HepG2 (cell line): Measurements from ENCODE around the gene TRIM66.

Experiments used
- DPF2 ChIP-seq: sonication (generic); formaldehyde crosslinking; IDR thresholded peaks from 2 replicates; pipeline ENCODE4 v1.4.0; 2020; ENCODE audit warnings: mild to moderate bottlenecking, low read depth, missing genetic modification reagents, borderline replicate concordance
- ETV6 ChIP-seq: sonication (generic); formaldehyde crosslinking; conservative IDR thresholded peaks from 2 replicates; pipeline ENCODE4 v1.4.0; 2020; ENCODE audit warnings: missing genetic modification reagents
- GABPA ChIP-seq, 2 experiments: IDR thresholded peaks; 2 replicates each; pipeline ENCODE4 v1.6.1; 2011 to 2016; ENCODE audit warnings: low read depth in 2 of 2, low read length in 1 of 2, missing biosample characterization in 1 of 2, missing genetic modification characterization in 1 of 2
- KDM3A ChIP-seq: IDR thresholded peaks from 2 replicates; pipeline ENCODE4 v1.6.1; 2018; ENCODE audit warnings: low read depth, missing compliant biosample characterization
- NFE2L2 ChIP-seq: fragments of 150-350 bp; IDR thresholded peaks from 2 replicates; pipeline ENCODE4 v1.6.1; 2014; ENCODE audit warnings: low read length
- POLR2AphosphoS5 ChIP-seq: IDR thresholded peaks from 2 replicates; pipeline ENCODE4 v1.6.1; 2012; ENCODE audit warnings: low read depth, low read length
- SMC3 ChIP-seq: IDR thresholded peaks from 2 replicates; pipeline ENCODE4 v1.6.1; 2011; ENCODE audit warnings: low read length, improper control_type of control experiment
- SP1 ChIP-seq, 2 experiments: fragments of 450-650 bp in 1 of 2; sonication (generic) in 1 of 2; formaldehyde crosslinking in 1 of 2; IDR thresholded peaks; 2 replicates each; pipeline versions ENCODE4 v1.4.0 to v1.6.1; 2016 to 2020; ENCODE audit warnings: missing genetic modification reagents in 1 of 2
- ZFP37 ChIP-seq: sonication (generic); formaldehyde crosslinking; IDR thresholded peaks from 2 replicates; pipeline ENCODE4 v1.4.0; 2020; ENCODE audit warnings: missing genetic modification reagents, borderline replicate concordance
- ZNF749 ChIP-seq: sonication (generic); formaldehyde crosslinking; IDR thresholded peaks from 2 replicates; pipeline ENCODE4 v1.8.0; 2022; ENCODE audit warnings: mild to moderate bottlenecking, missing genetic modification reagents, moderate library complexity, borderline replicate concordance
- TF ChIP-seq, protein P1 (sequence below): sonication (generic); formaldehyde crosslinking; IDR thresholded peaks from 2 replicates; pipeline ENCODE4 v1.4.0; 2020; ENCODE audit warnings: missing genetic modification reagents
- TF ChIP-seq, protein P2 (sequence below): sonication (generic); formaldehyde crosslinking; IDR thresholded peaks from 2 replicates; pipeline ENCODE4 v1.5.0; 2020; ENCODE audit warnings: missing genetic modification reagents, mild to moderate bottlenecking, borderline replicate concordance
- TF ChIP-seq, protein P3 (sequence below): sonication (generic); formaldehyde crosslinking; IDR thresholded peaks from 2 replicates; pipeline ENCODE4 v1.5.0; 2020; ENCODE audit warnings: mild to moderate bottlenecking, missing genetic modification reagents, moderate library complexity

DNA sequence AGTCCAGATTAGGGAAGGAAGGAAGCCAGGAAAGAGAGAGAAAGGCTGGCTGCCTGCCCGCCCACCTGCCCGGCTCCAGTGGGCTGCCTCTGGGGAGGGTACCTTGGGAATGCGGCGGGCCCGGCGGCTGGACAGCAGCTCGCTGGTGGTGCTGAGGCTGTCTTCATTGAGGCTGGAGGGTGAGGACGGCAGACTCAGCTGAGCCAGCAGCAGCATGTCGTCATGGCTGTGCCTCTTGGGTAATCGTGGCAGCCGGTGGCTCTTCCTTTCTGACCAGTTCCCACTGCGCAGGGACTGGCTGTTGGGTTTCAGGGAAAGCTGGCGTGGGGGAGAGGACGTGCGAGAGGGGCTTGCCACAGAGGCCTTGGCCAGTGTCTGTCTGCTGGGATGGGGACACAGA is 33.0 kb upstream of the TRIM66 start:
- TF ChIP-seq, protein P1, sequence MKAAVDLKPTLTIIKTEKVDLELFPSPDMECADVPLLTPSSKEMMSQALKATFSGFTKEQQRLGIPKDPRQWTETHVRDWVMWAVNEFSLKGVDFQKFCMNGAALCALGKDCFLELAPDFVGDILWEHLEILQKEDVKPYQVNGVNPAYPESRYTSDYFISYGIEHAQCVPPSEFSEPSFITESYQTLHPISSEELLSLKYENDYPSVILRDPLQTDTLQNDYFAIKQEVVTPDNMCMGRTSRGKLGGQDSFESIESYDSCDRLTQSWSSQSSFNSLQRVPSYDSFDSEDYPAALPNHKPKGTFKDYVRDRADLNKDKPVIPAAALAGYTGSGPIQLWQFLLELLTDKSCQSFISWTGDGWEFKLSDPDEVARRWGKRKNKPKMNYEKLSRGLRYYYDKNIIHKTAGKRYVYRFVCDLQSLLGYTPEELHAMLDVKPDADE, result no peak
- TF ChIP-seq POLR2AphosphoS5, result no peak
- TF ChIP-seq SP1 (IDR thresholded peaks at IDR 0.05), result no peak
- no peak for TF ChIP-seq SP1 (CRISPR knock-in tag; IDR thresholded peaks at IDR 0.05)
- TF ChIP-seq ZFP37, result no peak
- TF ChIP-seq SMC3, result no peak
- no peak for TF ChIP-seq ZNF749 (CRISPR knock-in tag)
- no peak for TF ChIP-seq ETV6
- no peak for TF ChIP-seq GABPA (IDR thresholded peaks at IDR 0.05; ENCODE audit: low read depth, low read length)
- TF ChIP-seq GABPA (CRISPR knock-in tag; IDR thresholded peaks at IDR 0.05; ENCODE audit: low read depth), result no peak
- no peak for TF ChIP-seq NFE2L2
- TF ChIP-seq KDM3A (CRISPR knock-in tag), result no peak
- TF ChIP-seq, protein P2, sequence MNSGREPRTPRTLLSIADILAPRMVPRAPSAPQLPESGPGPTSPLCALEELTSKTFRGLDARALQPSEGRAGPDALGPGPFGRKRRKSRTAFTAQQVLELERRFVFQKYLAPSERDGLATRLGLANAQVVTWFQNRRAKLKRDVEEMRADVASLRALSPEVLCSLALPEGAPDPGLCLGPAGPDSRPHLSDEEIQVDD, result no peak
- TF ChIP-seq, protein P3, sequence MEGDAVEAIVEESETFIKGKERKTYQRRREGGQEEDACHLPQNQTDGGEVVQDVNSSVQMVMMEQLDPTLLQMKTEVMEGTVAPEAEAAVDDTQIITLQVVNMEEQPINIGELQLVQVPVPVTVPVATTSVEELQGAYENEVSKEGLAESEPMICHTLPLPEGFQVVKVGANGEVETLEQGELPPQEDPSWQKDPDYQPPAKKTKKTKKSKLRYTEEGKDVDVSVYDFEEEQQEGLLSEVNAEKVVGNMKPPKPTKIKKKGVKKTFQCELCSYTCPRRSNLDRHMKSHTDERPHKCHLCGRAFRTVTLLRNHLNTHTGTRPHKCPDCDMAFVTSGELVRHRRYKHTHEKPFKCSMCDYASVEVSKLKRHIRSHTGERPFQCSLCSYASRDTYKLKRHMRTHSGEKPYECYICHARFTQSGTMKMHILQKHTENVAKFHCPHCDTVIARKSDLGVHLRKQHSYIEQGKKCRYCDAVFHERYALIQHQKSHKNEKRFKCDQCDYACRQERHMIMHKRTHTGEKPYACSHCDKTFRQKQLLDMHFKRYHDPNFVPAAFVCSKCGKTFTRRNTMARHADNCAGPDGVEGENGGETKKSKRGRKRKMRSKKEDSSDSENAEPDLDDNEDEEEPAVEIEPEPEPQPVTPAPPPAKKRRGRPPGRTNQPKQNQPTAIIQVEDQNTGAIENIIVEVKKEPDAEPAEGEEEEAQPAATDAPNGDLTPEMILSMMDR, result no peak
- TF ChIP-seq DPF2 (CRISPR knock-in tag), result no peak
